A673 (cell line): Measurements from ENCODE around the gene ICE1. TPM values are rescaled to one million over a fixed set of nuclear protein-coding genes. Genes with fewer than 3 reads are reported as not detected.
"Not testable (repeated sequence)": the region's sequence is repeated elsewhere in the genome, so short reads cannot be mapped to it uniquely, and the experiment has no call there.

Experiments used
- BruUV-seq: library from RNA; stranded (reverse); fragments of 400-500 nt; replicated peaks from 2 replicates; lab custom pipeline; 2021; lab: Mats Ljungman, UMichigan
- CTCF ChIA-PET: fragments of 300-600 bp; sonication (Branson Sonifier 250); formaldehyde crosslinking; loops from one replicate; lab custom pipeline; 2022; ENCODE audit warnings: antibody characterized with exemption; lab: Charles Lee
- POLR2A ChIA-PET: fragments of 300-600 bp; sonication (Branson Sonifier 250); formaldehyde crosslinking; loops from one replicate; lab custom pipeline; 2022; ENCODE audit warnings: antibody characterized with exemption; ENCODE audit not compliant: low non-redundant PET; lab: Charles Lee
- DNase-seq: peaks from one replicate; pipeline ENCODE4 v3.0.0-alpha.2; 2015; ENCODE audit warnings: low spot score
- H3K27ac ChIP-seq: fragments of 200-600 bp; sonication (generic); 2 replicates; pipeline ENCODE4 v1.5.1; 2016; ENCODE audit warnings: mixed run types, low read depth, mild to moderate bottlenecking, mixed read lengths, antibody characterized with exemption, low read length; ENCODE audit not compliant: poor library complexity, severe bottlenecking
- H3K27me3 ChIP-seq: fragments of 200-600 bp; sonication (generic); replicated peaks from 2 replicates; pipeline ENCODE4 v1.6.1; 2017; ENCODE audit warnings: mixed run types, low read depth, mild to moderate bottlenecking, mixed read lengths, antibody characterized with exemption, low read length; ENCODE audit not compliant: insufficient read depth, poor library complexity
- H3K36me3 ChIP-seq: fragments of 200-600 bp; sonication (generic); 2 replicates; pipeline ENCODE4 v1.6.1; 2016; ENCODE audit warnings: mixed run types, mild to moderate bottlenecking, mixed read lengths, antibody characterized with exemption, low read length; ENCODE audit not compliant: insufficient read depth, poor library complexity, severe bottlenecking
- H3K4me1 ChIP-seq: fragments of 200-600 bp; sonication (generic); 2 replicates; pipeline ENCODE4 v1.6.1; 2017; ENCODE audit warnings: mixed run types, mild to moderate bottlenecking, mixed read lengths, antibody characterized with exemption, low read length; ENCODE audit not compliant: insufficient read depth, poor library complexity, severe bottlenecking
- H3K4me3 ChIP-seq: fragments of 200-600 bp; sonication (generic); 2 replicates; pipeline ENCODE4 v1.5.1; 2016; ENCODE audit warnings: low read depth, mixed run types, mild to moderate bottlenecking, mixed read lengths, low read length; ENCODE audit not compliant: poor library complexity, severe bottlenecking
- H3K9me3 ChIP-seq: fragments of 200-600 bp; sonication (generic); 2 replicates; pipeline ENCODE4 v1.6.1; 2016; ENCODE audit warnings: mixed run types, low read depth, mild to moderate bottlenecking, mixed read lengths, antibody characterized with exemption, low read length; ENCODE audit not compliant: poor library complexity, severe bottlenecking
- EZH2 ChIP-seq: fragments of 200-600 bp; sonication (generic); IDR thresholded peaks from 2 replicates; pipeline ENCODE4 v1.6.1; 2017; ENCODE audit warnings: borderline replicate concordance, low read depth, mild to moderate bottlenecking, mixed read lengths, antibody characterized with exemption, low read length; ENCODE audit not compliant: poor library complexity, severe bottlenecking
- intact Hi-C: fragments of 100-400 bp; cut with micrococcal nuclease; formaldehyde crosslinking; loops from one replicate; pipeline ENCODE4 v1.10.0; 2022; ENCODE audit not compliant: unreplicated experiment
- total RNA-seq: library from RNA; stranded (reverse); gene quantifications from 2 replicates; pipeline ENCODE4 v1.2.3, GENCODE V29; 2021
- TF ChIP-seq, protein P1 (sequence below): fragments of 300-800, 200-600 bp; sonication (generic); conservative IDR thresholded peaks from 2 replicates; pipeline ENCODE4 v1.5.1; 2017; ENCODE audit warnings: low read depth, mild to moderate bottlenecking, antibody characterized with exemption, low read length, moderate library complexity, mixed read lengths

ICE1 gene
- total RNA-seq, 1 experiment from 2014 or later: 37.2 TPM

DNA sequence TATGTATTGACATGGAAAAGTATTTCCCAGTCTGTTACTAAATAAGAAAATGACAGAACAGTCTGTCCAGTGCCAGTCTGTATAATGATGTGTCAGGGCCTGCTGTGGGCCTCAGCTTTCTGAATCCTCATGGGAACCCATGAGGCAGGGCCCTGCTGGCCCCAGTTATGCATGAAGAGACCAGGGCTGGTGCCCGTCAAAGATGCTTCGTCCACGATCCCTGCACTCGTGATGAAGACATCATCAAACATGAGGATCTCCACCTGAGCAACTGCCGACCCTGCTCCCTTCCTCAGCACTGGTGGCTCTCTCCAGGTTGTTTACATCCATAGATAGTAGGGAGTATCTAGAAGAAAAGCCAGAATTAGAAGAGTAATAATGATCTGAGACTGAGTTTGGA, 52.5 kb downstream of the ICE1 start:
- Histone ChIP-seq H3K36me3 (peaks cover 15% of the 10 kb centered on the region), H3K9me3 (no peaks in the 10 kb centered on the region), H3K27ac (no peak overlapping the region), H3K4me3 (no peak overlapping the region), H3K27me3 (no peaks in the 10 kb centered on the region), H3K4me1 (no peaks in the 10 kb centered on the region)
- BruUV-seq: no TSS peak
- intact Hi-C loops: no loop called here
- DNase-seq: no peak
- TF ChIP-seq, protein P1, sequence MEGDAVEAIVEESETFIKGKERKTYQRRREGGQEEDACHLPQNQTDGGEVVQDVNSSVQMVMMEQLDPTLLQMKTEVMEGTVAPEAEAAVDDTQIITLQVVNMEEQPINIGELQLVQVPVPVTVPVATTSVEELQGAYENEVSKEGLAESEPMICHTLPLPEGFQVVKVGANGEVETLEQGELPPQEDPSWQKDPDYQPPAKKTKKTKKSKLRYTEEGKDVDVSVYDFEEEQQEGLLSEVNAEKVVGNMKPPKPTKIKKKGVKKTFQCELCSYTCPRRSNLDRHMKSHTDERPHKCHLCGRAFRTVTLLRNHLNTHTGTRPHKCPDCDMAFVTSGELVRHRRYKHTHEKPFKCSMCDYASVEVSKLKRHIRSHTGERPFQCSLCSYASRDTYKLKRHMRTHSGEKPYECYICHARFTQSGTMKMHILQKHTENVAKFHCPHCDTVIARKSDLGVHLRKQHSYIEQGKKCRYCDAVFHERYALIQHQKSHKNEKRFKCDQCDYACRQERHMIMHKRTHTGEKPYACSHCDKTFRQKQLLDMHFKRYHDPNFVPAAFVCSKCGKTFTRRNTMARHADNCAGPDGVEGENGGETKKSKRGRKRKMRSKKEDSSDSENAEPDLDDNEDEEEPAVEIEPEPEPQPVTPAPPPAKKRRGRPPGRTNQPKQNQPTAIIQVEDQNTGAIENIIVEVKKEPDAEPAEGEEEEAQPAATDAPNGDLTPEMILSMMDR: no peak
- no peak for TF ChIP-seq EZH2
- ChIA-PET CTCF (no interaction called here), POLR2A (no interaction called here)

DNA sequence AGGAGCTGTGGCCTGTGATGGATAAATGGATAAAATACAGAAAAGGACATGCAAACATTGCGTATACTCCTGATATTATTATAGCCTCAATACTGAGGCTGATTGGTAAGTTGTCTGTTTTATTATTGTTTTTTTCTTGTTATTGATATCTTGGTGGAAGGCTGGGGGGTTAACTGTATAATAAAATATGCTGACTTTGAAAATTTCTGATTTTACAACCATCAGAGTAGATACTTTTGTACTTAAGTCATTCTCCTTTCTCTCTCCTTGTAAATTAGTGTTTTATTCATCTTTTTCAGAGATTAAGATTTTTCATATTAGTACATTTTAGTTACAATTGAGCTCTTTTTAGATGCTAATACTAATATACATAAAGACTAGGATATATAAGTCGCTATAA, 53.5 kb downstream of the ICE1 start:
- Histone ChIP-seq H3K27me3 (no peaks in the 10 kb centered on the region), H3K4me1 (no peaks in the 10 kb centered on the region), H3K9me3 (no peaks in the 10 kb centered on the region), H3K27ac (no peak overlapping the region), H3K4me3 (no peak overlapping the region), H3K36me3 (peaks cover 15% of the 10 kb centered on the region)
- ChIA-PET POLR2A (no interaction called here), CTCF (no interaction called here)
- no peak for DNase-seq
- TF ChIP-seq, protein P1: no peak
- no peak for TF ChIP-seq EZH2
- intact Hi-C loops: no loop called here
- no TSS peak for BruUV-seq

DNA sequence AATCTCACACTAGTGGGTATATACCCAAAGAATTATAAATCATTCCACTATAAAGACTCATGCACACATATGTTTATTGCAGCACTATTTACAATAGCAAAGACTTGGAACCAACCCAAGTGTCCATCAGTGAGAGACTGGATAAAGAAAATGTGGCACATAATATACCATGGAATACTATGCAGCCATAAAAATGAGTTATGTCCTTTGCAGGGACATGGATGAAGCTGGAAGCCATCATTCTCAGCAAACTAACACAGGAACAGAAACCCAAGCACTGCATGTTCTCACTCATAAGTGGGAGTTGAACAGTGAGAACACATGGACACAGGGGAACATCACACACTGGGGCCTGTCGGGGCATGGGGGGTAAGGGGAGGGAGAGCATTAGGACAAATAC, 57.1 kb downstream of the ICE1 start:
- DNase-seq, H3K4me3 ChIP-seq, H3K9me3 ChIP-seq, H3K4me1 ChIP-seq, H3K27ac ChIP-seq, H3K27me3 ChIP-seq, BruUV-seq, CTCF ChIA-PET, H3K36me3 ChIP-seq, POLR2A ChIA-PET, intact Hi-C loops: not testable (repeated sequence)

DNA sequence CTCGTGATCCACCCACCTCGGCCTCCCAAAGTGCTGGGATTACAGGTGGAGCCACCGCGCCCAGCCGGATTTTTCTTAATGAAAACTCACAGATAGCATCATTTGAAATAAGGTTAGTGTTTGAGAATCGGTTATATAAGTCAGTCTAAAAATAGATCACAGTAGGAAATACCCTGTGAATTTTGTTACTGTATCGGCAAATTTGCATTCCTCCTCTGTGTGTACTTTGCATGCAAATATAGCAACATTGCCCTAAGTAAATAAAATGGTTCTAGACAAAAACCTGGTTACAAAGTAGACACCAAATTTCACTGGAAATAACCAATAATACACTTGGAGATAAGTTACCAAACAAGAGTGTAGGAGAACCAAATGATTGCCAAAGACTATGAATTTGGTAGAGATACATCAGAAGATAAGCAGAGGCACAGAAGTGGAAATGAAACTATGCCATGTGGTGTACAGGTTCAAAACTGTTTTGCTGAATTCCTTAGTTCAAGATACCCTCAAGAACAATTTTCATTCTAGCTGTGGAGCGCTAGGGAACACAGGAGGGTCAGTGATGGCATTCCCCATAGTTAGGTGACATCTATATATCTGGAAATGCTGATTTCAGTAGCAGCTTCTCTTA, 58.1 kb downstream of the ICE1 start:
- no TSS peak for BruUV-seq

More for the DNA sequence above, 58.1 kb downstream of the ICE1 start:
- H3K9me3 ChIP-seq: no peaks in the 10 kb centered on the region
- intact Hi-C loops: no loop called here
- ChIA-PET POLR2A (no interaction called here), CTCF (no interaction called here)
- H3K4me1 ChIP-seq: no peaks in the 10 kb centered on the region
- H3K27me3 ChIP-seq: no peaks in the 10 kb centered on the region
- H3K36me3 ChIP-seq: no peaks in the 10 kb centered on the region
- no peak for DNase-seq
- no peak for TF ChIP-seq EZH2
- TF ChIP-seq, protein P1: no peak
- no peak overlapping the region for H3K27ac ChIP-seq
- no peak overlapping the region for H3K4me3 ChIP-seq
